ENCODE data around the gene DUSP12. TPM values are rescaled to one million over a fixed set of nuclear protein-coding genes. Genes with fewer than 3 reads are reported as not detected.

Gene DUSP12
- total RNA-seq, 1 experiment from 2014 or later: 31.6 TPM

- no peak overlapping the region for H3K4me3 ChIP-seq (replicated peaks in 1 of 2; ENCODE audit: low read depth in 1 of 2, low read length in 2 of 2)
- H3K27ac ChIP-seq (ENCODE audit: low read depth, low read length): no peak overlapping the region
- no peaks in the 10 kb centered on the region for H3K9me3 ChIP-seq (ENCODE audit: control insufficient read depth in 1 of 2, insufficient read depth in 1 of 2, low read depth in 1 of 2, low read length in 2 of 2)
- no peaks in the 10 kb centered on the region for H3K9me2 ChIP-seq (ENCODE audit: insufficient read depth)
- DNase-seq (ENCODE audit: low read depth, low spot score) (no peak), ATAC-seq (no peak)
- H3K79me2 ChIP-seq (ENCODE audit: insufficient read depth, low read length): peaks cover 5% of the 10 kb centered on the region; the same call in 1 of the 2 replicates
- TF ChIP-seq CEBPB (IDR thresholded peaks at IDR 0.05; ENCODE audit: low read depth) (no peak), TCF7L2 (IDR thresholded peaks at IDR 0.05; ENCODE audit: borderline replicate concordance, extremely low read depth, insufficient read depth, insufficient read length) (no peak), EZH2phosphoT487 (IDR thresholded peaks at IDR 0.05; ENCODE audit: borderline replicate concordance) (no peak), SRF (IDR thresholded peaks at IDR 0.05; ENCODE audit: low read depth) (no peak)
- intact Hi-C loops (cut with micrococcal nuclease): loop anchor here (1.0 to 10.0 kb wide), 2 partner anchors 12 to 484 kb away; no protein-coding TSS in a partner anchor
- ChIA-PET CTCF (interaction anchor here (1.9 to 4.8 kb wide), 3 partner anchors 24 to 246 kb away, joined by 5 to 295 read pairs (median 25); partner anchors contain the start of gene OLFML2B), POLR2A (interaction anchor here (0.9 kb wide), 1 partner anchor 246 kb away, joined by 3 read pairs; no protein-coding TSS in a partner anchor), RAD21 (ENCODE audit: low non-redundant PET in 1 of 2, low total read pairs in 2 of 2, uncharacterized antibody in 2 of 2, unreplicated experiment in 2 of 2) (no interaction called here)
- H3K9ac ChIP-seq (ENCODE audit: low read length): no peak overlapping the region
- H2AFZ ChIP-seq (ENCODE audit: low read depth, low read length, poor library complexity, severe bottlenecking): no peak overlapping the region
- H3K36me3 ChIP-seq (ENCODE audit: control insufficient read depth in 1 of 2, insufficient read depth in 2 of 2, low read length in 2 of 2): peaks cover 0 to 5% of the 10 kb centered on the region in 2 experiments; a peak in 3 of 4 replicates
- H3K4me1 ChIP-seq (ENCODE audit: control insufficient read depth in 1 of 2, insufficient read depth in 2 of 2, low read length in 2 of 2): peaks cover 0 to 4% of the 10 kb centered on the region in 2 experiments; a peak in 2 of 4 replicates
- no peak overlapping the region for H3K4me2 ChIP-seq (ENCODE audit: low read length)
- no peaks in the 10 kb centered on the region for H4K20me1 ChIP-seq (ENCODE audit: insufficient read depth)
- BruUV-seq (replicated peaks): no TSS peak
- no peaks in the 10 kb centered on the region for H3K27me3 ChIP-seq (ENCODE audit: insufficient read depth, low read length)
Observed at GRCh38 chr1:161790587-161791317, 41.2 kb downstream of the DUSP12 start.

DNA sequence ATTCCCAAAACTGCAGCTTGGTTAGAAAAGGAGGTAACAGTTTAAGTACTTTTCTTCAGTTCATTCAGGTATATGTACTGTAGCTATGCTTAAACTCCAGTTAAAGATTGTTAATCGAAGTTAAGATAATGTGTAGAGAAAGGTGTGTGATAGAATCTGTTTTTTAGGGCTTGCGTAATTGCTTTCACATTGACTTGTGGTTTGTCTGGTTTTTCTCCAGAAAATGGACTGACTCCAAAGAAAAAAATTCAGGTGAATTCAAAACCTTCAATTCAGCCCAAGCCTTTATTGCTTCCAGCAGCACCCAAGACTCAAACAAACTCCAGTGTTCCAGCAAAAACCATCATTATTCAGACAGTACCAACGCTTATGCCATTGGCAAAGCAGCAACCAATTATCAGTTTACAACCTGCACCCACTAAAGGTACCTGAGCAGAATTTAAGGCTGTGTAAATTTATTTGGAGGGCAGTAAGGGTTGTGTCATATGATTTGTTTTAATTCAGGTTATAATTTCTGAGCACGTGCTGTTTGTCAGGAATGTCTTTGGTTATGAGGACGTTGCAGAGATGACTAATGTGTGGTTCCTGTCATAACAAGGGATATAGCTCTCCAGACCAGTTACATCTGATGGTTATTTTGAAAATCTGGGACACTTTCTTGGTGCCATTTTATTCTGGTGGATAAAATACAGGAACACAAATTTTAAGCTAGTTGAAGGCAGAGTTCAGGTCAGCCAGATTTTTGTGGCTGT, 42.5 kb downstream of the DUSP12 start:
- DNase-seq (ENCODE audit: low read depth, low spot score) (no peak), ATAC-seq (no peak)
- Histone ChIP-seq H3K27me3 (ENCODE audit: insufficient read depth, low read length) (no peaks in the 10 kb centered on the region), H3K27ac (ENCODE audit: low read depth, low read length) (no peak overlapping the region), H3K9me2 (ENCODE audit: insufficient read depth) (no peaks in the 10 kb centered on the region), H4K20me1 (ENCODE audit: insufficient read depth) (no peaks in the 10 kb centered on the region), H3K4me1 (ENCODE audit: control insufficient read depth in 1 of 2, insufficient read depth in 2 of 2, low read length in 2 of 2) (peaks cover 0 to 4% of the 10 kb centered on the region in 2 experiments; a peak in 2 of 4 replicates), H2AFZ (ENCODE audit: low read depth, low read length, poor library complexity, severe bottlenecking) (no peak overlapping the region), H3K4me3 (replicated peaks in 1 of 2; ENCODE audit: low read depth in 1 of 2, low read length in 2 of 2) (no peak overlapping the region), H3K36me3 (ENCODE audit: control insufficient read depth in 1 of 2, insufficient read depth in 2 of 2, low read length in 2 of 2) (peaks cover 0 to 2% of the 10 kb centered on the region in 2 experiments; a peak in 2 of 4 replicates), H3K9me3 (ENCODE audit: control insufficient read depth in 1 of 2, insufficient read depth in 1 of 2, low read depth in 1 of 2, low read length in 2 of 2) (no peaks in the 10 kb centered on the region), H3K4me2 (ENCODE audit: low read length) (no peak overlapping the region), H3K9ac (ENCODE audit: low read length) (no peak overlapping the region), H3K79me2 (ENCODE audit: insufficient read depth, low read length) (peaks cover 5% of the 10 kb centered on the region; the same call in 1 of the 2 replicates)
- RAD21 ChIA-PET (ENCODE audit: low non-redundant PET in 1 of 2, low total read pairs in 2 of 2, uncharacterized antibody in 2 of 2, unreplicated experiment in 2 of 2): interaction anchor here (0.6 to 2.2 kb wide), 7 partner anchors 127 to 249 kb away, joined by 3 to 39 read pairs (median 4); partner anchors contain the start of gene OLFML2B (in 2 of the 2)
- CTCF ChIA-PET: interaction anchor here (0.6 to 4.8 kb wide), 22 partner anchors 9 to 599 kb away, joined by 3 to 295 read pairs (median 4); partner anchors contain the start of gene OLFML2B
- POLR2A ChIA-PET: interaction anchor here (0.9 to 1.4 kb wide), 2 partner anchors 245 kb away, joined by 3 to 13 read pairs; no protein-coding TSS in a partner anchor
- intact Hi-C loops (cut with micrococcal nuclease): loop anchor here (1.0 to 10.0 kb wide), 2 partner anchors 245 to 483 kb away; no protein-coding TSS in a partner anchor
- BruUV-seq (replicated peaks): no TSS peak
- TF ChIP-seq TCF7L2 (IDR thresholded peaks at IDR 0.05; ENCODE audit: borderline replicate concordance, extremely low read depth, insufficient read depth, insufficient read length) (no peak), RAD21 (IDR thresholded peaks at IDR 0.05; ENCODE audit: low read depth) (no peak), CBX3 (IDR thresholded peaks at IDR 0.05; ENCODE audit: low read depth) (no peak), EZH2 (IDR thresholded peaks at IDR 0.05) (no peak), POLR2A (IDR thresholded peaks at IDR 0.05; ENCODE audit: borderline replicate concordance, extremely low read depth, insufficient read depth, insufficient read length) (no peak), ZFX (IDR thresholded peaks at IDR 0.05) (no peak), EZH2phosphoT487 (IDR thresholded peaks at IDR 0.05; ENCODE audit: borderline replicate concordance) (no peak), CEBPB (IDR thresholded peaks at IDR 0.05; ENCODE audit: low read depth) (no peak), ZNF274 (IDR thresholded peaks at IDR 0.05; ENCODE audit: low read depth, low read length) (no peak), YY1 (IDR thresholded peaks at IDR 0.05; ENCODE audit: extremely low read depth, insufficient replicate concordance, low read depth, low read length) (no peak), EGR1 (IDR thresholded peaks at IDR 0.05; ENCODE audit: low read depth) (no peak), ATF3 (IDR thresholded peaks at IDR 0.05) (no peak), SRF (IDR thresholded peaks at IDR 0.05; ENCODE audit: low read depth) (no peak)

All from HCT116 (cell line).